ENCODE data around the gene BCAS3.

- TF ChIP-seq, protein P1, sequence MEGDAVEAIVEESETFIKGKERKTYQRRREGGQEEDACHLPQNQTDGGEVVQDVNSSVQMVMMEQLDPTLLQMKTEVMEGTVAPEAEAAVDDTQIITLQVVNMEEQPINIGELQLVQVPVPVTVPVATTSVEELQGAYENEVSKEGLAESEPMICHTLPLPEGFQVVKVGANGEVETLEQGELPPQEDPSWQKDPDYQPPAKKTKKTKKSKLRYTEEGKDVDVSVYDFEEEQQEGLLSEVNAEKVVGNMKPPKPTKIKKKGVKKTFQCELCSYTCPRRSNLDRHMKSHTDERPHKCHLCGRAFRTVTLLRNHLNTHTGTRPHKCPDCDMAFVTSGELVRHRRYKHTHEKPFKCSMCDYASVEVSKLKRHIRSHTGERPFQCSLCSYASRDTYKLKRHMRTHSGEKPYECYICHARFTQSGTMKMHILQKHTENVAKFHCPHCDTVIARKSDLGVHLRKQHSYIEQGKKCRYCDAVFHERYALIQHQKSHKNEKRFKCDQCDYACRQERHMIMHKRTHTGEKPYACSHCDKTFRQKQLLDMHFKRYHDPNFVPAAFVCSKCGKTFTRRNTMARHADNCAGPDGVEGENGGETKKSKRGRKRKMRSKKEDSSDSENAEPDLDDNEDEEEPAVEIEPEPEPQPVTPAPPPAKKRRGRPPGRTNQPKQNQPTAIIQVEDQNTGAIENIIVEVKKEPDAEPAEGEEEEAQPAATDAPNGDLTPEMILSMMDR (conservative IDR thresholded peaks at IDR 0.05; ENCODE audit: low read depth, low read length), result no peak
- no peak for TF ChIP-seq EZH2 (IDR thresholded peaks at IDR 0.05; ENCODE audit: borderline replicate concordance, low read depth, low read length, poor library complexity, severe bottlenecking)
Measured at GRCh38 chr17:61029181-61029580, 351.5 kb downstream of the BCAS3 start.

All from A673 (cell line).